Activated T-cell treated with anti-CD3 and anti-CD28 coated beads, Interleukin-2, amount 50 U/mL, for 72 hours (primary cell): Measurements from ENCODE around the gene SP4. TPM values are rescaled to one million over a fixed set of nuclear protein-coding genes. Genes with fewer than 3 reads are reported as not detected.
A peak's percentile ranks its signal among the peaks of the same experiment; 100 is the strongest.
"Not testable (repeated sequence)": the region's sequence is repeated elsewhere in the genome, so short reads cannot be mapped to it uniquely, and the experiment has no call there.

Source experiments
- ATAC-seq, 2 donors: fragments of 150-1000 bp; cut with Tn5 transposase; replicated peaks in 1 of 2; 2 replicates each; pipeline ENCODE4 v1.10.0; 2021; ENCODE audit warnings: moderate library complexity in 2 of 2, mild to moderate bottlenecking in 1 of 2
- DNase-seq, 2 donors: peaks; one replicate each; pipeline ENCODE4 v3.0.0; 2021 to 2022; ENCODE audit warnings: mixed read lengths in 1 of 2
- H3K27ac Mint-ChIP-seq: one replicate; pipeline ENCODE4 v1.8.0; 2022; ENCODE audit warnings: mild to moderate bottlenecking, moderate library complexity, mixed read lengths
- H3K27me3 Mint-ChIP-seq: one replicate; pipeline ENCODE4 v1.8.0; 2022; ENCODE audit warnings: low read depth, mixed read lengths
- H3K36me3 Mint-ChIP-seq, 2 donors: one replicate each; pipeline ENCODE4 v1.8.0; 2022; ENCODE audit warnings: mixed read lengths in 2 of 2, mild to moderate bottlenecking in 1 of 2; ENCODE audit not compliant: insufficient read depth in 2 of 2
- H3K4me1 Mint-ChIP-seq: one replicate; pipeline ENCODE4 v1.8.0; 2022; ENCODE audit warnings: low read depth, mixed read lengths
- H3K4me3 Mint-ChIP-seq, 2 donors: one replicate each; pipeline ENCODE4 v1.8.0; 2022; ENCODE audit warnings: mild to moderate bottlenecking in 2 of 2, mixed read lengths in 2 of 2, moderate library complexity in 2 of 2
- H3K9me3 Mint-ChIP-seq, 2 donors: one replicate each; pipeline ENCODE4 v1.8.0; 2022; ENCODE audit warnings: mixed read lengths in 2 of 2
- total RNA-seq, 2 donors: library from RNA; stranded (reverse); gene quantifications; one replicate each; pipeline ENCODE4 v1.2.3, GENCODE V29; 2022

SP4 gene
- total RNA-seq, 2 donors from 2014 or later = 21.5 to 23.7 TPM

GRCh38 chr7:21504021-21504420, 76.1 kb downstream of the SP4 start:
- Mint-ChIP-seq H3K9me3 (peaks cover 8 to 14% of the 10 kb centered on the region in 2 donors), H3K4me3 (no peak overlapping the region), H3K4me1 (no peaks in the 10 kb centered on the region), H3K36me3 (peaks cover 26 to 39% of the 10 kb centered on the region in 2 donors), H3K27ac (no peak overlapping the region), H3K27me3 (no peaks in the 10 kb centered on the region)
- DNase-seq (no peak), ATAC-seq (no peak)

- Mint-ChIP-seq H3K27ac (no peak overlapping the region), H3K4me3 (no peak overlapping the region), H3K9me3 (peaks cover 5 to 12% of the 10 kb centered on the region in 2 donors), H3K36me3 (peaks cover 22 to 41% of the 10 kb centered on the region in 2 donors), H3K27me3 (no peaks in the 10 kb centered on the region), H3K4me1 (no peaks in the 10 kb centered on the region)
- ATAC-seq = no peak
- DNase-seq = peak; percentile 17 to 18
These were observed 79.9 kb downstream of the SP4 start for GRCh38 chr7:21507627-21508343.

- Mint-ChIP-seq H3K4me1 (no peaks in the 10 kb centered on the region), H3K9me3 (peaks cover 5 to 12% of the 10 kb centered on the region in 2 donors), H3K36me3 (peaks cover 20 to 37% of the 10 kb centered on the region in 2 donors), H3K4me3 (no peak overlapping the region), H3K27ac (no peak overlapping the region), H3K27me3 (no peaks in the 10 kb centered on the region)
- no peak for DNase-seq
- ATAC-seq = no peak
These were observed 80.7 kb downstream of the SP4 start for GRCh38 chr7:21508538-21508937.

GRCh38 chr7:21514062-21514461, 86.2 kb downstream of the SP4 start:
- DNase-seq (no peak), ATAC-seq (no peak)
- Mint-ChIP-seq H3K27ac (no peak overlapping the region), H3K4me3 (no peak overlapping the region), H3K27me3 (no peaks in the 10 kb centered on the region), H3K9me3 (no peaks in the 10 kb centered on the region), H3K4me1 (no peaks in the 10 kb centered on the region), H3K36me3 (peaks cover 1 to 7% of the 10 kb centered on the region in 2 donors)

GRCh38 chr7:21524680-21525079, 96.8 kb downstream of the SP4 start:
- ATAC-seq (no peak), DNase-seq (no peak)
- Mint-ChIP-seq H3K27me3 (no peaks in the 10 kb centered on the region), H3K9me3 (peaks cover 0 to 2% of the 10 kb centered on the region in 2 donors), H3K4me1 (no peaks in the 10 kb centered on the region), H3K36me3 (peaks cover 0 to 3% of the 10 kb centered on the region in 2 donors), H3K4me3 (no peak overlapping the region), H3K27ac (no peak overlapping the region)

GRCh38 chr7:21526007-21526406, 98.1 kb downstream of the SP4 start:
- Mint-ChIP-seq H3K9me3 (peaks cover 0 to under 1% of the 10 kb centered on the region in 2 donors), H3K27ac (no peak overlapping the region), H3K4me1 (no peaks in the 10 kb centered on the region), H3K27me3 (no peaks in the 10 kb centered on the region), H3K4me3 (no peak overlapping the region), H3K36me3 (peaks cover 0 to 3% of the 10 kb centered on the region in 2 donors)
- no peak for DNase-seq
- no peak for ATAC-seq

- H3K4me3 Mint-ChIP-seq = no peak overlapping the region
- H3K27me3 Mint-ChIP-seq = no peaks in the 10 kb centered on the region
- peaks cover 0 to 3% of the 10 kb centered on the region in 2 donors for H3K36me3 Mint-ChIP-seq
- ATAC-seq = no peak
- no peaks in the 10 kb centered on the region for H3K4me1 Mint-ChIP-seq
- no peak overlapping the region for H3K27ac Mint-ChIP-seq
- DNase-seq = no peak
- H3K9me3 Mint-ChIP-seq = no peaks in the 10 kb centered on the region
These were observed 98.6 kb downstream of the SP4 start for GRCh38 chr7:21526448-21526847.

DNA sequence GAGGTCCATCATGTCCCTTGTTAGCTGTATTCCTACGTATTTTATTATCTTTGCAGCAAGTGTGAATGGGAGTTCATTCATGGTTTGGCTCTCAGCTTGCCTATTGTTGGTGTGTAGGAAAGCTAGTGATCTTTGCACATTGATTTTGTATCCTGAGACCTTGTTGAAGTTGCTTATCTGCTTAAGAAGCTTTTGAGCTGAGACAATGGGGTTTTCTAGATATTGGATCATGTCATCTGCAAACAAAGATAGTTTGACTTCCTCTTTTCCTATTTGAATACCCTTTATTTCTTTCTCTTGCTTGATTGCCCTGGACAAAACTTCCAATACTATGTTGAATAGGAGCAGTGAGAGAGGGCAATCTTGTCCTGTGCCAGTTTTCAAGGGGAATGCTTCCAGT, 104.6 kb downstream of the SP4 start:
- not testable (repeated sequence) for H3K4me1 Mint-ChIP-seq, ATAC-seq, DNase-seq, H3K27me3 Mint-ChIP-seq, H3K27ac Mint-ChIP-seq, H3K9me3 Mint-ChIP-seq, H3K4me3 Mint-ChIP-seq, H3K36me3 Mint-ChIP-seq

DNA sequence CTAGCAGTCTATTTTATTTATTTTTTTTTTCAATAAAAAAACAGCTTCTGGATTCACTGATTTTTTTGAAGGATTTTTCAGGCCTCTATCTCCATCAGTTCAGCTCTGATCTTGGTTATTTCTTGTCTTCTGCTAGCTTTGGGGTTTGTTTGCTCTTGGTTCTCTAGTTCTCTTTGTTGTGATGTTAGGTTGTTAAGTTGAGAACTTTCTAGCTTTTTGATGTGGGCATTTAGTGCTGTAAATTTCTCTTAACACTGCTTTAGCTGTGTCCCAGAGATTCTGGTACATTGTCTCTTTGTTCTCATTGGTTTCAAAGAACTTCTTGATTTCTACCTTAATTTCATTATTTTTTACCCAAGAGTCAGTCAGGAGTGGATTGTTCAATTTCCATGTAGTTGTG, 105.8 kb downstream of the SP4 start:
- not testable (repeated sequence) for DNase-seq, H3K27me3 Mint-ChIP-seq, H3K4me1 Mint-ChIP-seq, H3K27ac Mint-ChIP-seq, H3K4me3 Mint-ChIP-seq, ATAC-seq, H3K36me3 Mint-ChIP-seq, H3K9me3 Mint-ChIP-seq

DNA sequence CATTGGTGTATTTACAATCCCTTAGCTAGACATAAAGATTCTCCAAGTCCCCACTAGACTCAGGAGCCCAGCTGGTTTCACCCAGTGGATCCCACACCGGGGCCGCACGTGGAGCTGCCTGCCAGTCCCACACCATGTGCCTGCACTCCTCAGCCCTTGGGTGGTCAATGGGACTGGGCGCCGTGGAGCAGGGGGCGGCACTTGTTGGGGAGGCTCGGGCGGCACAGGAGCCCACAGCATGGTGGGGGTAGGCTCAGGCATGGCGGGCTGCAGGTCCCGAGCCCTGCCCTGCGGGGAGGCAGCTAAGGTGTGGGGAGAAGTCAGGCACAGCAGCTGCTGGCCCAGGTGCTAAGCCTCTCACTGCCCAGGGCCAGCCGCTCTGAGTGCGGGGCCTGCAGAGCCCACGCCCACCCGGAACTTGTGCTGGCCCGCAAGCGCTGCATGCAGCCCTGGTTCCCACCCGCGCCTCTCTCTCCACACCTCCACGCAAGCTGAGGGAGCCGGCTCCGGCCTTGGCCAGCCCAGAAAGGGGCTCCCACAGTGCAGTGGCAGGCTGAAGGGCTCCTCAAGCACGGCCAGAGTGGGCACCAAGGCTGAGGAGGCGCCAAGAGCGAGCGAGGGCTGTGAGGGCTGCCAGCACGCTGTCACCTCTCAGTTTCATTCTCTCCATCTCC, 108.7 kb downstream of the SP4 start:
- not testable (repeated sequence) for ATAC-seq, H3K27ac Mint-ChIP-seq
- peaks cover 16% of the 10 kb centered on the region for H3K27me3 Mint-ChIP-seq

GRCh38 chr7:21538936-21539495, 111.1 kb downstream of the SP4 start:
- peaks cover 34% of the 10 kb centered on the region for H3K27me3 Mint-ChIP-seq
- H3K9me3 Mint-ChIP-seq = peaks cover 3% of the 10 kb centered on the region in 2 donors
- no peak overlapping the region for H3K27ac Mint-ChIP-seq
- H3K36me3 Mint-ChIP-seq = no peaks in the 10 kb centered on the region
- no peak for DNase-seq
- no peak overlapping the region for H3K4me3 Mint-ChIP-seq
- H3K4me1 Mint-ChIP-seq = peaks cover 12% of the 10 kb centered on the region
- ATAC-seq = no peak

More for the DNA sequence above, 108.7 kb downstream of the SP4 start:
- DNase-seq, H3K36me3 Mint-ChIP-seq, H3K4me1 Mint-ChIP-seq, H3K9me3 Mint-ChIP-seq, H3K4me3 Mint-ChIP-seq: not testable (repeated sequence)

DNA sequence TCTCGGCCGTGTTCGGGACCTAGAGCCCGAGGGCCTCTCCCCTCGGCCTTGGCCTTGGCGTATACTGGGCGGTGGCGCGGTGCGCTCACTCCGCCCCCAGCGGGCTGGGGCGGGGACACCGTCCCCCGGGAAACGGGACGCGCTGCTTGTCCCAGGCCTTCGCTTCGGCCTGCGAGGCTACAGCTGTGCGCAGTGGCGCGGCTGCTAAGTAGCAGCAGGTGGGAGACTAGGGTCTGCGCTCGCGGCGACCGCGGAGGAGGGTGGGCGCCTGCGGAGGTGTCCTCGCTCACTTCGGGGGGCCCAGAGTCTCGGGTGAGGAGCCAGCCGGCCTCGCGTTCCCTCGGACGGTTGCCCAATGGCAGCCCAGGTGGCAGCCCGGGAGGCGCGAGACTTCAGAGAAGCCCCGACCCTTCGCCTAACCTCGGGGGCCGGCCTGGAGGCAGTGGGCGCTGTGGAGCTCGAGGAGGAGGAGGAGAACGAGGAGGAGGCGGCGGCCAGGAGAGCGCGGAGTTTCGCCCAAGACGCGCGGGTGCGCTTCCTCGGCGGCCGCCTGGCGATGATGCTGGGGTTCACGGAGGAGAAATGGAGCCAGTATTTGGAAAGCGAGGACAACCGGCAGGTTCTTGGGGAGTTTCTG, 115.1 kb downstream of the SP4 start, which contains the start of gene DNAH11:
DNAH11 (plus strand) TSS at position 149 of the 637 bp plus-strand sequence; CDS start at position 356, 207 bp downstream.
- ATAC-seq (peak; percentile 81 to 93), DNase-seq (peak; percentile 23 to 33)
- Mint-ChIP-seq H3K27me3 (peaks cover 66% of the 10 kb centered on the region), H3K4me1 (peaks cover 15% of the 10 kb centered on the region), H3K4me3 (peak within 1 kb of the TSS; percentile 83 to 87), H3K27ac (no peak within 1 kb of the TSS), H3K9me3 (no peaks in the 10 kb centered on the region), H3K36me3 (no peaks in the 10 kb centered on the region)
